HCT116 (cell line): Measurements from ENCODE around the gene CNTN4. TPM values are rescaled to one million over a fixed set of nuclear protein-coding genes. Genes with fewer than 3 reads are reported as not detected.

Experiments used
- ATAC-seq: fragments of 200-7000 bp; cut with Tn5 transposase; 2 replicates; pipeline ENCODE4 v1.9.1; 2020; ENCODE audit warnings: mild to moderate bottlenecking, moderate library complexity
- BruUV-seq: library from RNA; stranded (reverse); fragments of 400-500 nt; replicated peaks from 2 replicates; lab custom pipeline; 2021; lab: Mats Ljungman, UMichigan
- CTCF ChIA-PET: fragments of 300-600 bp; sonication (Branson Sonifier 250); formaldehyde crosslinking; loops from one replicate; lab custom pipeline; 2021; ENCODE audit warnings: antibody characterized with exemption; lab: Charles Lee
- POLR2A ChIA-PET: fragments of 300-600, 350-600 bp; sonication (Branson Sonifier 250); formaldehyde crosslinking; loops from one replicate; lab custom pipeline; 2021; ENCODE audit warnings: antibody characterized with exemption; lab: Charles Lee
- RAD21 ChIA-PET, 2 experiments: fragments of 300-600 bp; sonication (Branson Sonifier 250); formaldehyde crosslinking; loops; one replicate each; lab custom pipeline; 2023; ENCODE audit warnings: low total read pairs in 2 of 2; ENCODE audit not compliant: uncharacterized antibody in 2 of 2, unreplicated experiment in 2 of 2, low non-redundant PET in 1 of 2; lab: Charles Lee
- DNase-seq: peaks from one replicate; pipeline ENCODE4 v3.0.0-alpha.2; 2010; ENCODE audit warnings: low read depth, low spot score
- H2AFZ ChIP-seq: fragments of 200-600 bp; shearing (Covaris generic), sonication (generic); 2 replicates; pipeline ENCODE4 v1.6.1; 2017; ENCODE audit warnings: low read depth, mixed run types, mixed read lengths, antibody characterized with exemption, low read length; ENCODE audit not compliant: poor library complexity, severe bottlenecking
- H3K27ac ChIP-seq: 2 replicates; pipeline ENCODE4 v1.5.1; 2012; ENCODE audit warnings: low read depth, low read length
- H3K27me3 ChIP-seq: fragments of 200-600 bp; sonication (generic); 2 replicates; pipeline ENCODE4 v1.6.1; 2016; ENCODE audit warnings: mixed run types, low read length, mixed read lengths; ENCODE audit not compliant: insufficient read depth
- H3K36me3 ChIP-seq, 2 experiments: fragments of 200-500 bp in 1 of 2; fragments of 200-600 bp in 1 of 2; sonication (Bioruptor generic) in 1 of 2; sonication (generic) in 1 of 2; 2 replicates each; pipeline versions ENCODE4 v1.5.1 to v1.6.1; 2014 to 2016; ENCODE audit warnings: low read length in 2 of 2, inconsistent platforms in 1 of 2, mixed read lengths in 1 of 2, mixed run types in 1 of 2; ENCODE audit not compliant: insufficient read depth in 2 of 2, control insufficient read depth in 1 of 2
- H3K4me1 ChIP-seq, 2 experiments: fragments of 200-600 bp in 1 of 2; sonication (generic) in 1 of 2; 2 replicates each; pipeline versions ENCODE4 v1.5.1 to v1.6.1; 2012 to 2017; ENCODE audit warnings: low read length in 2 of 2, inconsistent platforms in 1 of 2, mild to moderate bottlenecking in 1 of 2, mixed read lengths in 1 of 2, mixed run types in 1 of 2, moderate library complexity in 1 of 2; ENCODE audit not compliant: insufficient read depth in 2 of 2, control insufficient read depth in 1 of 2
- H3K4me2 ChIP-seq: fragments of 200-600 bp; sonication (generic); 2 replicates; pipeline ENCODE4 v1.6.1; 2017; ENCODE audit warnings: mixed run types, low read length, mixed read lengths
- H3K4me3 ChIP-seq, 2 experiments: fragments of 200-600 bp in 1 of 2; sonication (generic) in 1 of 2; replicated peaks in 1 of 2; 2 replicates each; pipeline ENCODE4 v1.5.1; 2011 to 2016; ENCODE audit warnings: low read length in 2 of 2, control low read depth in 1 of 2, low read depth in 1 of 2, mild to moderate bottlenecking in 1 of 2, mixed read lengths in 1 of 2, mixed run types in 1 of 2
- H3K79me2 ChIP-seq: fragments of 200-600 bp; sonication (generic); 2 replicates; pipeline ENCODE4 v1.6.1; 2017; ENCODE audit warnings: mild to moderate bottlenecking, mixed run types, low read length, moderate library complexity, mixed read lengths; ENCODE audit not compliant: insufficient read depth
- H3K9ac ChIP-seq: fragments of 200-600 bp; sonication (generic); 2 replicates; pipeline ENCODE4 v1.6.1; 2016; ENCODE audit warnings: low read length, mixed read lengths
- H3K9me2 ChIP-seq: fragments of 200-600 bp; sonication (generic), shearing (Covaris generic); 2 replicates; pipeline ENCODE4 v1.6.1; 2017; ENCODE audit warnings: mixed run types, mild to moderate bottlenecking, moderate library complexity; ENCODE audit not compliant: insufficient read depth
- H3K9me3 ChIP-seq, 2 experiments: fragments of 200-500 bp in 1 of 2; fragments of 200-600 bp in 1 of 2; sonication (Bioruptor generic) in 1 of 2; sonication (generic) in 1 of 2; 2 replicates each; pipeline ENCODE4 v1.6.1; 2014 to 2017; ENCODE audit warnings: low read length in 2 of 2, mixed read lengths in 2 of 2, inconsistent platforms in 1 of 2, low read depth in 1 of 2, mild to moderate bottlenecking in 1 of 2, mixed run types in 1 of 2, moderate library complexity in 1 of 2; ENCODE audit not compliant: control insufficient read depth in 1 of 2, insufficient read depth in 1 of 2
- H4K20me1 ChIP-seq: fragments of 200-600 bp; sonication (generic), shearing (Covaris generic); 2 replicates; pipeline ENCODE4 v1.6.1; 2017; ENCODE audit warnings: mixed run types, mild to moderate bottlenecking, moderate library complexity; ENCODE audit not compliant: insufficient read depth
- CBX3 ChIP-seq: IDR thresholded peaks from 2 replicates; pipeline ENCODE4 v1.6.1; 2012; ENCODE audit warnings: low read depth
- CTCF ChIP-seq, 3 experiments: fragments of 200-600 bp in 1 of 3; sonication (generic) in 1 of 3; IDR thresholded peaks in 2 of 3; conservative IDR thresholded peaks in 1 of 3; 2 replicates each; pipeline ENCODE4 v1.5.1; 2012 to 2017; ENCODE audit warnings: low read depth in 2 of 3, low read length in 2 of 3, antibody characterized with exemption in 1 of 3, borderline replicate concordance in 1 of 3, control low read depth in 1 of 3, mild to moderate bottlenecking in 1 of 3, mixed read lengths in 1 of 3, mixed run types in 1 of 3, moderate library complexity in 1 of 3; ENCODE audit not compliant: insufficient read depth in 1 of 3
- EGR1 ChIP-seq: IDR thresholded peaks from 2 replicates; pipeline ENCODE4 v1.6.1; 2012; ENCODE audit warnings: low read depth
- EZH2 ChIP-seq: fragments of 200-600 bp; sonication (generic); IDR thresholded peaks from 2 replicates; pipeline ENCODE4 v1.6.1; 2017; ENCODE audit warnings: antibody characterized with exemption, mixed run types
- JUND ChIP-seq: IDR thresholded peaks from 2 replicates; pipeline ENCODE4 v1.6.1; 2012
- POLR2AphosphoS5 ChIP-seq: IDR thresholded peaks from 2 replicates; pipeline ENCODE4 v1.6.1; 2011; ENCODE audit warnings: mild to moderate bottlenecking, low read depth, low read length, moderate library complexity
- SIN3A ChIP-seq: IDR thresholded peaks from 2 replicates; pipeline ENCODE4 v1.6.1; 2012; ENCODE audit warnings: low read depth
- SRF ChIP-seq: IDR thresholded peaks from 2 replicates; pipeline ENCODE4 v1.6.1; 2012; ENCODE audit warnings: low read depth
- YY1 ChIP-seq: IDR thresholded peaks from 2 replicates; pipeline ENCODE4 v1.6.1; 2011; ENCODE audit warnings: low read length, low read depth, moderate library complexity, mild to moderate bottlenecking; ENCODE audit not compliant: insufficient replicate concordance; ENCODE audit errors: extremely low read depth
- ZBTB33 ChIP-seq: IDR thresholded peaks from 2 replicates; pipeline ENCODE4 v1.6.1; 2011; ENCODE audit warnings: mild to moderate bottlenecking, low read length, moderate library complexity; ENCODE audit not compliant: insufficient replicate concordance; ENCODE audit errors: extremely low read depth
- ZFX ChIP-seq: fragments of 450-650 bp; IDR thresholded peaks from 2 replicates; pipeline ENCODE4 v1.6.1; 2017
- intact Hi-C: fragments of 100-400 bp; cut with micrococcal nuclease; formaldehyde crosslinking; loops from 2 replicates; pipeline ENCODE4 v1.10.0; 2022
- total RNA-seq: library from RNA; stranded (reverse); gene quantifications from one replicate; pipeline ENCODE4 v1.2.1, GENCODE V29; 2021; ENCODE audit not compliant: unreplicated experiment

CNTN4 gene
- total RNA-seq, 1 experiment from 2014 or later = not detected

- TF ChIP-seq ZBTB33 = no peak
- no peak for TF ChIP-seq YY1
- TF ChIP-seq SRF = no peak
- no peak for TF ChIP-seq SIN3A
- TF ChIP-seq EGR1 = no peak
- no peak for TF ChIP-seq JUND
- no peak for TF ChIP-seq CBX3
- no peak for TF ChIP-seq EZH2
- TF ChIP-seq CTCF (IDR thresholded peaks at IDR 0.05 in 2 of 3, conservative IDR thresholded peaks at IDR 0.05 in 1 of 3; ENCODE audit: borderline replicate concordance in 1 of 3, insufficient read depth in 1 of 3, low read depth in 2 of 3, low read length in 2 of 3) = no peak
- no peak for TF ChIP-seq POLR2AphosphoS5
- no peak for TF ChIP-seq ZFX
- Histone ChIP-seq H3K9me2 (no peaks in the 10 kb centered on the region), H3K36me3 (no peaks in the 10 kb centered on the region), H3K4me1 (no peaks in the 10 kb centered on the region), H3K4me3 (no peak overlapping the region), H3K9me3 (peaks cover 0 to 20% of the 10 kb centered on the region in 2 experiments; a peak in 2 of 4 replicates), H3K4me2 (no peak overlapping the region), H3K79me2 (no peaks in the 10 kb centered on the region), H3K27ac (no peak overlapping the region), H2AFZ (no peak overlapping the region), H3K27me3 (no peaks in the 10 kb centered on the region), H3K9ac (no peak overlapping the region), H4K20me1 (no peaks in the 10 kb centered on the region)
- intact Hi-C loops = no loop called here
- no TSS peak for BruUV-seq
- RAD21 ChIA-PET = no interaction called here
- CTCF ChIA-PET = no interaction called here
- no peak for DNase-seq
- ATAC-seq = no peak
- POLR2A ChIA-PET = no interaction called here
Observed at GRCh38 chr3:2362122-2362521, 263.5 kb downstream of the CNTN4 start.
